SJSA1 (cell line): ENCODE measurements around the gene VPS29. TPM values are rescaled to one million over a fixed set of nuclear protein-coding genes. Genes with fewer than 3 reads are reported as not detected.
"Not testable (repeated sequence)": the region's sequence is repeated elsewhere in the genome, so short reads cannot be mapped to it uniquely, and the experiment has no call there.

Experiments used
- DNase-seq, 2 experiments: peaks; one replicate each; pipeline ENCODE4 v3.0.0-alpha.2; 2015 to 2020; ENCODE audit warnings: low spot score in 2 of 2, low read depth in 1 of 2
- H3K27ac ChIP-seq: fragments of 250-450 bp; sonication (Bioruptor Pico); 2 replicates; pipeline ENCODE4 v1.5.1; 2020; ENCODE audit warnings: mild to moderate bottlenecking, moderate library complexity
- H3K27me3 ChIP-seq: fragments of 250-450 bp; sonication (Bioruptor Pico); replicated peaks from 2 replicates; pipeline ENCODE4 v1.5.1; 2020; ENCODE audit warnings: mild to moderate bottlenecking, moderate library complexity
- H3K36me3 ChIP-seq: fragments of 250-450 bp; sonication (Bioruptor Pico); 2 replicates; pipeline ENCODE4 v1.5.1; 2020; ENCODE audit warnings: mild to moderate bottlenecking
- H3K4me1 ChIP-seq: fragments of 250-450 bp; sonication (Bioruptor Pico); replicated peaks from 2 replicates; pipeline ENCODE4 v1.6.1; 2021; ENCODE audit warnings: mild to moderate bottlenecking
- H3K4me3 ChIP-seq: fragments of 250-450 bp; sonication (Bioruptor Pico); 2 replicates; pipeline ENCODE4 v1.5.1; 2020; ENCODE audit warnings: mild to moderate bottlenecking
- H3K9me3 ChIP-seq: fragments of 250-450 bp; sonication (Bioruptor Pico); replicated peaks from 2 replicates; pipeline ENCODE4 v1.5.1; 2020; ENCODE audit warnings: mild to moderate bottlenecking
- total RNA-seq: library from RNA; depleted of rRNA; stranded (reverse); fragments of >200 nt; shearing (Covaris generic); gene quantifications from 2 replicates; pipeline ENCODE4 v1.2.3, GENCODE V29; 2014; rRNA removed

Gene VPS29
- 83.0 and 88.2 TPM in 2 replicates for total RNA-seq

- H3K27ac ChIP-seq = peak within 1 kb of the TSS; percentile 60
- DNase-seq = peak; percentile 97 to 98
- H3K9me3 ChIP-seq = no peaks in the 10 kb centered on the region
- H3K4me1 ChIP-seq = peaks cover 18% of the 10 kb centered on the region
- H3K4me3 ChIP-seq = peak within 1 kb of the TSS; percentile 75
- no peaks in the 10 kb centered on the region for H3K27me3 ChIP-seq
- H3K36me3 ChIP-seq = peaks cover 21% of the 10 kb centered on the region
These were observed at the start of gene VPS29, which contains the start of gene RAD9B for GRCh38 chr12:110501752-110502738. Gene VPS29 (minus strand): TSS chr12:110502111. CDS start chr12:110502051, 60 bp downstream. Gene RAD9B (plus strand): TSS chr12:110502331. CDS start chr12:110502338, 7 bp downstream.

GRCh38 chr12:110550981-110551380, 49.1 kb upstream of the VPS29 start:
- DNase-seq = no peak
- no peak overlapping the region for H3K27ac ChIP-seq
- H3K36me3 ChIP-seq = peaks cover 10% of the 10 kb centered on the region; the same call in 1 of the 2 replicates
- no peaks in the 10 kb centered on the region for H3K27me3 ChIP-seq
- H3K9me3 ChIP-seq = no peaks in the 10 kb centered on the region
- no peak overlapping the region for H3K4me3 ChIP-seq
- H3K4me1 ChIP-seq = peaks cover 21% of the 10 kb centered on the region

GRCh38 chr12:110549716-110550115, 47.8 kb upstream of the VPS29 start:
- H3K4me1 ChIP-seq = peaks cover 22% of the 10 kb centered on the region

DNA sequence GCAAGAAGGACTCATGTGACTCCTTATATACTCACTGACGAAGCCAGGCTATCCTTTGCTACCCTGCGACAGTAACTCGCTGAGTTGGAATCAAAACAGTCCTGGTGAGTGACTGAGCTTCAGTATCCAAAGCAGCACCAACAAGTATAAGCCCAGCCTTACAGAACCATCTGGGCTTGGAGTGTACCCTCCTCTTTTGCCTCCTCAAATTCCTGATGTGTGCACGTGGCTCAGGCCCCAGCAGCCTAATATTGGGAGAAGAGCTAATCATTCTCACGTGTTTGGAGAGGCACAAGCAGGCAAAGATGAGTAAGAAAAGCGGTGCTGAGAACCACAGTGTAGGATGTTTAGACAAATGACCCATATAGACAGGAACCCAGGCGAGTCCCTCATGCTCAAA, 46.8 kb upstream of the VPS29 start:
- Histone ChIP-seq H3K4me3 (no peak overlapping the region), H3K36me3 (peaks cover 21% of the 10 kb centered on the region), H3K4me1 (peaks cover 25% of the 10 kb centered on the region), H3K27me3 (no peaks in the 10 kb centered on the region), H3K9me3 (no peaks in the 10 kb centered on the region), H3K27ac (no peak overlapping the region)
- no peak for DNase-seq

More at GRCh38 chr12:110549716-110550115, 47.8 kb upstream of the VPS29 start:
- no peak overlapping the region for H3K27ac ChIP-seq
- no peaks in the 10 kb centered on the region for H3K9me3 ChIP-seq
- H3K4me3 ChIP-seq = no peak overlapping the region
- no peak for DNase-seq
- H3K27me3 ChIP-seq = no peaks in the 10 kb centered on the region
- peaks cover 13% of the 10 kb centered on the region; the same call in 1 of the 2 replicates for H3K36me3 ChIP-seq

DNA sequence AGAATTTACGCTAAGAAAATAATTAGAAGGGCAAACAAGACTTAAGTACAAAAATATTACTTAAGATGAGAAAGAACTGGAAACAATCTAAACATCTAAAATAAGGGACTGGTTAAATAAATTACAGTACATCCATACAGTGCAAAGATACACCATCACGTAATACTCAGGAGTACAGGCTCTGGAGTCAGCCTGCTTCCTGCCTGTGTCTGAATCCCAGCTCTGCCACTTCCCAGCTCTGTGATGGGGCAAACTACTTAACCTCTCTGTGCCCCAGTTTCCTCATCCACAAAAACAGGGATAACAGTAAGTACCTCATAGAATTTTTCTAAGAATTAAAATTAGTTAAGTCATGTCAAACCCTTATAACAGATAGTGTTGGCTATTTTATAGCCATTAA, 45.2 kb upstream of the VPS29 start:
- Histone ChIP-seq H3K27me3 (no peaks in the 10 kb centered on the region), H3K4me1 (peaks cover 29% of the 10 kb centered on the region), H3K27ac (no peak overlapping the region), H3K36me3 (peaks cover 21% of the 10 kb centered on the region), H3K4me3 (no peak overlapping the region), H3K9me3 (no peaks in the 10 kb centered on the region)
- no peak for DNase-seq

DNA sequence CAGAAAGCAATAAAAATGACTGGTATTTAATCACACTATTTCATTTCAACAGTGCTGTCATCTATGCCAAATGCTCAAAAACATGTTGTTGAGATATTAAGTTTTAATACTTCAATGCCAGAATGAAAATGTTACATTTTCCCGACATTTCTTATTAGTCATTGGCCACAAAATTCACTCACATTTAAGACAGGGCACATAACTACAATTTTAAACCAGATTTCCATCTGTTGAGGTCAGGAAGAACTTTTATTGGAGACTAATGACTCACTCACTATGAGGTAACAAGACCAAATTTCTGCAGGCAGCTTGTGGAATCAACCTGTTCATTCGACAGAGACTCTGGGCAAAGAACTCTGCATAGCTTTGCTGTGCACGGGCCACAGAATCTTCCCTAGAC, 44.4 kb upstream of the VPS29 start:
- H3K27ac ChIP-seq = peak overlapping the region; percentile 58
- peaks cover 16% of the 10 kb centered on the region for H3K36me3 ChIP-seq
- no peak overlapping the region for H3K4me3 ChIP-seq
- no peaks in the 10 kb centered on the region for H3K27me3 ChIP-seq
- DNase-seq = peak in 1 of 2 experiments; percentile 39
- no peaks in the 10 kb centered on the region for H3K9me3 ChIP-seq
- H3K4me1 ChIP-seq = peaks cover 29% of the 10 kb centered on the region

- no peak overlapping the region for H3K4me3 ChIP-seq
- peaks cover 15% of the 10 kb centered on the region for H3K36me3 ChIP-seq
- peak overlapping the region; percentile 58 for H3K27ac ChIP-seq
- peaks cover 29% of the 10 kb centered on the region for H3K4me1 ChIP-seq
- no peaks in the 10 kb centered on the region for H3K9me3 ChIP-seq
- no peaks in the 10 kb centered on the region for H3K27me3 ChIP-seq
- peak in 1 of 2 experiments; percentile 14 for DNase-seq
These were observed 43.9 kb upstream of the VPS29 start for GRCh38 chr12:110545812-110546211.

- H3K4me3 ChIP-seq, H3K27me3 ChIP-seq, H3K9me3 ChIP-seq: not testable (repeated sequence)
- H3K36me3 ChIP-seq = peaks cover 14% of the 10 kb centered on the region
- peaks cover 32% of the 10 kb centered on the region for H3K4me1 ChIP-seq
- H3K27ac ChIP-seq = peak overlapping the region; percentile 58
- DNase-seq = peak; percentile 56 to 62
These were observed 43.3 kb upstream of the VPS29 start for GRCh38 chr12:110545259-110545658.

DNA sequence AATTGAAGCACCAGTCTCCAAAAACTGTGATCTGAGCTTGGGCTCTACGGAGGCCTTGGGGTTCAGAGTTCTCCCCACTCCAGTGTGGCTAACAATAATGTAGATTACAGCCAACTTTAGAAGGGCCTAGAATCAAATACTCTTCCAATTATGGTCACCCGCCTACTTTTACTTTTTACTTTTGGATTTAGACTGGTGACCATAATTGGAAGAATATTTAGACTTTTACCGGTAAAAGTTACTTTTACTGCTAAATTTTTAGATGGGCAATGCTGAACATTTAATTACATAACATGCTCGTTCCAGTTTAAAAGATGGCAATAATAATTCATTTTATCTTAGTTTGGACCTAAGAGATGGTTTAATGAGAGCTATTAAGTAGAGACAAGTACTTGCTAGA, 42.1 kb upstream of the VPS29 start:
- no peaks in the 10 kb centered on the region for H3K9me3 ChIP-seq
- DNase-seq = no peak
- H3K4me1 ChIP-seq = peaks cover 39% of the 10 kb centered on the region
- no peak overlapping the region for H3K4me3 ChIP-seq
- H3K27me3 ChIP-seq = no peaks in the 10 kb centered on the region
- peaks cover 15% of the 10 kb centered on the region for H3K36me3 ChIP-seq
- H3K27ac ChIP-seq = no peak overlapping the region

- no peak overlapping the region for H3K4me3 ChIP-seq
- H3K27me3 ChIP-seq = no peaks in the 10 kb centered on the region
- no peak overlapping the region for H3K27ac ChIP-seq
- peaks cover 39% of the 10 kb centered on the region for H3K4me1 ChIP-seq
- no peaks in the 10 kb centered on the region for H3K9me3 ChIP-seq
- peak in 1 of 2 experiments; percentile 46 for DNase-seq
- peaks cover 20% of the 10 kb centered on the region for H3K36me3 ChIP-seq
These were observed 41.5 kb upstream of the VPS29 start for GRCh38 chr12:110543252-110543959.

DNA sequence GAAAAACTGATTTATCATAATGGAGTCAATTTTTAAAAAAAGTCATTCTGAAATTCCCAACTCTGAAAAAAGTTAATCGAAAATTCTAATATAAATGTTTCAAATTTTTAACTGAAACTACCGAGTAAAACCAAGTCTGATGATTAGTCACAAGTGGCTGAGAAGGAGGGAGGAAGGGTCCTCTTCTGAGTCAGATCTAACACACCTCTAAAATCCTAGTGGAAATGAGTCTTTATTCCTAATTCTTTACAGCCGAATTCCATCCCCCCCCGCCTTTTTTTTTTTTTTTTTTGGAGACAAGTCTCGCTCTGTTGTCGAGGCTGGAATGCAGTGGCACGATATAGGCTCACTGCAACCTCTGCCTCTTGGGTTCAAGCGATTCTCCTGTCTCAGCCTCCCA, 38.1 kb upstream of the VPS29 start:
- Histone ChIP-seq H3K4me1 (peaks cover 20% of the 10 kb centered on the region), H3K36me3 (peaks cover 46% of the 10 kb centered on the region), H3K27me3 (no peaks in the 10 kb centered on the region), H3K4me3 (no peak overlapping the region), H3K27ac (peak overlapping the region; percentile 16; the same call in 1 of the 2 replicates), H3K9me3 (no peaks in the 10 kb centered on the region)
- peak in 1 of 2 experiments; percentile 50 for DNase-seq

GRCh38 chr12:110538869-110539622, 37.1 kb upstream of the VPS29 start:
- H3K4me3 ChIP-seq = no peak overlapping the region
- H3K4me1 ChIP-seq = peaks cover 21% of the 10 kb centered on the region
- H3K27me3 ChIP-seq = no peaks in the 10 kb centered on the region
- no peaks in the 10 kb centered on the region for H3K9me3 ChIP-seq
- peaks cover 39% of the 10 kb centered on the region for H3K36me3 ChIP-seq
- H3K27ac ChIP-seq = no peak overlapping the region
- no peak for DNase-seq
